GM18519 (cell line): ENCODE results near the gene XAGE2.

ENCODE experiments used
- ATAC-seq: cut with Tn5 transposase; IDR thresholded peaks from one replicate; pipeline ENCODE4 v1.9.1; 2021; ENCODE audit warnings: mild to moderate bottlenecking, moderate library complexity; ENCODE audit not compliant: unreplicated experiment, low FRiP score

The XAGE2 gene

GRCh38 chrX:52422884-52423283 is 54.1 kb downstream of the XAGE2 start:
- ATAC-seq, result no peak

GRCh38 chrX:52424656-52425055 is 55.8 kb downstream of the XAGE2 start:
- no peak for ATAC-seq
